Umbilical cord (tissue), 2 donors: ENCODE measurements around the gene MICAL3. TPM values are rescaled to one million over a fixed set of nuclear protein-coding genes. Genes with fewer than 3 reads are reported as not detected.
"Not testable (repeated sequence)": the region's sequence is repeated elsewhere in the genome, so short reads cannot be mapped to it uniquely, and the experiment has no call there.

Source experiments
- DNase-seq: peaks from one replicate; pipeline ENCODE4 v3.0.0-alpha.2; 2015; ENCODE audit warnings: low spot score
- total RNA-seq: library from RNA; depleted of rRNA; stranded (reverse); fragments of >200 nt; gene quantifications from one replicate; pipeline ENCODE4 v1.2.3, GENCODE V29; 2014; ENCODE audit warnings: low replicate concordance; ENCODE audit not compliant: insufficient read depth

MICAL3 gene
- total RNA-seq, 1 donor from 2014 or later = 30.1 TPM

DNA sequence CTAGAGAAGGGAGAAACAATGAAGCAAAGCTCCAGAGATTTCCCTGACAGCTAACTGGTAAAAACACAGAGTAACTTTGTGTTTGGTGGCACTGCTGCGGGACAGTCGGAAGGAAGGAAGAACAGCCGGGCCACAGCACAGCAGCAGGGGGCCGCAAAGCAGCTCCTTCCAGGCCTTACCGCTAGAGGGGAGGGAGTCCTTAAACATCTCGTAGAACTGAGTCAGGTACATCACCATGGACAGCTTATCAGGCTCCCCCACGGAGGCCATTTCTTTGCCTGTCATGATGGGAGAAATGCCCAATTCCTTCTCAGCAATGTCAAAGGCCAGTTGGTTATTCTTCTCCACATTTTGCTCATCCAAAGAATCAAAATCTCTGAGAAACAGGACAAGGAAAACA lies 135.5 kb downstream of the MICAL3 start:
- DNase-seq = no peak

DNA sequence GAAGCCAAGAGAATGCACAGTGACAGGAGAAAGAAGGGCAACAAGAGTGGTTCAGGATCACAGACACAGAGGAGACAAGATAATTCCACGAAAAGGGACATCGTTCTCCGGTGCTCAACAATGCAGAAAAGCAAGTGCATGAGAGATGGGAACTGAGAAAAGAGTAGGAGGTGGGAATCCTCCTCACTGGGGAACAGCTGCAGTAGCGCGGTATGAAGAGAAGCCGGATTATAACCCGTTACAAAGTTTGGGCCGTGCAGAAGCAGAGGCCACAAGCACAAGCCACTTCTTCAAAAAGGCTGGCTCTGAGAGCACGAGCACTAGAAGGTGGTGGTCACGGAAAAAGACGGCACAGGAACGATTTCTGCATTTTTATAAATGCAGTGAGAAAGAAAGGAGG lies 135.9 kb downstream of the MICAL3 start:
- DNase-seq = no peak

DNA sequence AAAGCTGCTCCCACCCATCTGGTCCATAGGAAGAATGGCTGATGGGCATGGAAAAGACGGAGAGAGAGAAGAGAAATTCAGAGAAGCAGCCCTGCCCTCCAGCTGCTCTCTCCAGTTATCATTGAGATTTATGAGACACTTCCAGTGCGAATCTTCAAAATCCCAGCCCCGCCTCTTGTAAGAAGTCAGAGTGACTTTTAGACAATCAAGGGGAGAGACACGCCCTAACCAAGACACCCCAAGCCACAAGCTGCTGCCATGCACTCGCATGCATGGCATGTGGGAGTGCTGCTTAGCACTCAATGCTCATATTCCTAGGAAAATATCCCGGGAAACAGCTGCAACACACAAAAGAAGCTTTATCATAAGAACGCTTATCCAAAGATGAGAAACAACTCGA lies 139.5 kb downstream of the MICAL3 start:
- no peak for DNase-seq

DNA sequence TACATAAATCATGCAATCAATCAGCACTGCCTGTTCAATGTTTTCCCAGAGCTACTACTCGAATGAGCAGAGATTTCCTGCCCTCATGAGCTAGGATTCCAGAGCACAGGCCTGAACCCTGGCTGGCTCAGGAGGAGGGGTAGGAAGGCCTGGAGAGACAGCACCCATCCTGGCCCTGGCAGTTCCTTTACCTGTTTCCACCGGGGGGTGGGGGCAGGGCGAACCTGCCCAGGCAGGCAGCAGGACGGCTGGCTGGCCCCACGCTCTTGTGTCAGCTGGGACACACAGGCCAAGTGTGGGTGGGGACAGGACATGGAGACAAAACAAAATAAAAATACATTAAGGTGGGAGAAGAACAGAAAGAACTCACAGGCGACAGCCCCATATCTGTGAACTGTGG lies 140.3 kb downstream of the MICAL3 start:
- peak; percentile 26 for DNase-seq

GRCh38 chr22:17883356-17883755 lies 141.0 kb downstream of the MICAL3 start:
- no peak for DNase-seq

- DNase-seq = no peak
Observed at GRCh38 chr22:17882727-17883126, 141.6 kb downstream of the MICAL3 start.

DNA sequence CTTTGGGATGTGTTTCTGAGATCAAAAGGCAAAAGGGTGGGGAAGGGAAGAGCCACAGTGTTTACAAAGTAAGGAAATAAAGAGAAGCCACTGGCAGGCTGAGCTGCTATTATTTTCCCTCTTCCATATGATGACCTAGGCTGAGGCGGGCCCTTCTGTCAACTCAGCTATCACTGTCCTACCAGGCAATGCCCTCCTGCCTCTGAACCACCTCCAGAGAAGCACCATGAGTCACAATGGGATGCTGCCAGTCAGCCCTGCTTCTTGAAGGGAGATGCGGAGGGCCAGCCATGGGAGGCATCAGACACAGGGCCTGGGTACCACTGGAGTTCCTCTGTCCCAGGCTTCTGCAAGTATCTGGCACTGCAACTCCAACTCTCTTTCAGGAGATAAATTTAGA lies 142.2 kb downstream of the MICAL3 start:
- no peak for DNase-seq

- no peak for DNase-seq
Observed at GRCh38 chr22:17881366-17881765, 143.0 kb downstream of the MICAL3 start.

DNA sequence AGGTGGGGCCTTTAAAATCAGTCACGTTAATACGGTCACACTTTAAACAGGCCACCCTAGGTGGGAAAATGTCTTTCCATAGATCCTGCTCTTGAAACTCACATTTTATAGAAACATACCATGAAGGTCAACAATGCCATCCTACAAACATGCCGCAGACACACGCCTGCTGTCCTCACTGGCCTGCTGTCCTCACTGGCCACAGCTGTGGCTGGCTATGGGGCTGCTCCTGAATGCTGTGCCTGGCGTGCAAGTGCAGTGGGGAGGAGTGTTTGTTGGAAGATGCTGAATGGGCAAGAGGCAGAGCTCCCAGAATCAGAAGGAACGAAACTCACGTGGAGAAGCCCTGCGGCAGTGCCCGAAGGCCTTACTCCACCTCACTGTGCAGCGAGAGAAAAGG lies 143.9 kb downstream of the MICAL3 start:
- DNase-seq = no peak

- no peak for DNase-seq
Observed at GRCh38 chr22:17880020-17880419, 144.3 kb downstream of the MICAL3 start.

- DNase-seq = no peak
Observed at GRCh38 chr22:17878941-17879340, 145.4 kb downstream of the MICAL3 start.

GRCh38 chr22:17878186-17878694 lies 146.1 kb downstream of the MICAL3 start:
- DNase-seq = no peak

GRCh38 chr22:17876878-17877855 lies 147.2 kb downstream of the MICAL3 start:
- not testable (repeated sequence) for DNase-seq

DNA sequence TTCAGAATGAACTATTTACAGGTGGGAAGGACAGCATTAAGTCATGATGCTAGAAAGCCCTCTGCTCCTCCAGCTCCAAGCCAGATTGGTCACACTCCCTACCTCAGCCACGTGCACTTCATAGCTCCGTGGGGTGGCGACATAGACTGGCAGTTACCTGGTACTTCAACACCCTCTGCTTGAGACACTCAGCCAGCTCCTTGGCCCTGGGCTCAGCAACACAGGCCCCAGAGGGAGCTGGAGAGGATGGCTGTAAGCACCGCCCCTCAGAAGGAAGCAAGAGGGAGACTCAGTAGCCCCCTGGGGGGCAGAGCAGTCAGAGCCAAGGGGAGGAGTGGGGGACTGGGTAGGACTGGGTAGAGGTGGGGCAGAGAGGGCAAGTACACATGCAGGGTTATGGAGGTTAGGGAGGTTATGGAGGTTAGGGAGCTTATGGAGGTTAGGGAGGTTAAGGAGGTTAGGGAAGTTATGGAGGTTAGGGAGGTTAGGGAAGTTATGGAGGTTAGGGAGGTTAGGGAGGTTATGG lies 148.0 kb downstream of the MICAL3 start:
- no peak for DNase-seq

DNA sequence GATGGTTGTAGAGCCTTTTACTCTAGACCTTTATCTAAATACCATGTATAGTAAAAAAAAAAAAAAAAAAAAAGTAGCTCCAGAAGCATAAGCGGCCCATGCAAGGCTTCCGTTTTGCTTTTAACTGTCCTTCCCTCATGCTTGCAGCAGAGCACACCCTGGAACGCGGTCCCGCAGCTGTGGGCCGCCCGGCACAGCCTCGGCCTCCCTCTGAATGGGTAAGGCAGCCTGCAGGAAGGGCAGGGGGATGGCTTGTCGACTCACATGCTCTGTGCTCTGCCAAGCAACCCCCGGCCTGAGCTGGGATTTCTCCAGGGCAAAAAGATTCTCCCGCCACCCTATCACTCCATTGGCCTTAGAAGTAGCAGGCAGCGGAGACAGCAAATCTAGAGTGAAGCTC lies 148.7 kb downstream of the MICAL3 start:
- DNase-seq = no peak

DNA sequence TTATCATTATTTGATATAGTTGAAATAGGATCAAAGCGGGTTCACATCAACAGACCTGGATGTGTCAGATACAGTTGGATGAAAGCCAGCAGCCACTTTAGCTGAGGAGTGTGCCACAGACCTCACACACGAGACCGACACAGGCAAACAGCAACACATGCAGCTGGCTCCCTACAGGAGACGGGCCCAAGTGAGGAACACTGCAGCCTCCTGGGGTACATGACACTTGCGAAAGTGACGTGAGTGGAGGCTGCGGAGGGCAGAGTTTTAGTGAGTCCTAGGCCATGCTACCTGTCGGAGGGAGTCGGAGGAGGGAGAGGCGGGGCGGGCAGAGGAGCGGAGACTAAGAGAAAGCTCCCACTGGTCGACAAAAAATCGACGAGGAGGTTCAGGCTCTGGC lies 149.2 kb downstream of the MICAL3 start:
- DNase-seq = no peak

GRCh38 chr22:17874231-17874905 lies 150.0 kb downstream of the MICAL3 start:
- DNase-seq = no peak

DNA sequence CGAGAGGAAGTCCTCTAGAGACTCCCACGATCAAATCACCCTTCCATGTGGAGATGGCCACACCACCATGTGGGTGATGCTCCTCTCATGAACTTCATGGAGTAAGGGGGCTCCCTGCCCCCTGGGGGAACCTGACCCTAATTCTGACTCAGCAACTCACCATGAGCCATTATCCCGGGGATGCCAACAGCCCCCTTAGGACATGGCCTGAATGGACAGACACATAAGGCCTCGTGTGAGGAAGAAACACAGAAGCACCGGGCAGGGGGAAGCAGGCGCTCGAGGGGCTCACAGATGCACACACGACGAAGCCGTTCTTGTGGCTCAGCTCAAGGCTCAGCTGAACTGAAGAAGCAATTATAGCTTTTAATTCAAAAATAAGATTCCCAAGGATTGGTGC lies 150.6 kb downstream of the MICAL3 start:
- no peak for DNase-seq

GRCh38 chr22:17873116-17873515 lies 151.2 kb downstream of the MICAL3 start:
- no peak for DNase-seq

DNA sequence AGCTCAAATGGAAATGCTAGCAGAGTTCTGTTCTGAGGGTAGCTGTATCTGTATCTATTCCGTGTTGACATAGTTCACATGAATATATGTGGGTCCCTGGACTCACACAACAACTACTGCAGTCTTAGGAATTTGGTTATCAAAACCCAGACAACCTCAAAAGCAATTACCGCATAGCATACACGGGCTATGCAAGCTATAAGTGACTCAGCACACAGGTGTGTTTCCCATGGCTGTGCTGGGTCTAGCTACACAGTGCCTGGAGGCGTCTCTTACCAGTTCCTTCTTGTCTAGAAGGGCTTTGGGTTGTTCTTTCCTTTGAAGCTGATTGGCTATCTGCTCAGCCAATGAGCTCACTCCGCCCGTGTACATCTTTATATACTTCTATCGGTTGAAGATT lies 151.9 kb downstream of the MICAL3 start:
- DNase-seq = peak; percentile 45

DNA sequence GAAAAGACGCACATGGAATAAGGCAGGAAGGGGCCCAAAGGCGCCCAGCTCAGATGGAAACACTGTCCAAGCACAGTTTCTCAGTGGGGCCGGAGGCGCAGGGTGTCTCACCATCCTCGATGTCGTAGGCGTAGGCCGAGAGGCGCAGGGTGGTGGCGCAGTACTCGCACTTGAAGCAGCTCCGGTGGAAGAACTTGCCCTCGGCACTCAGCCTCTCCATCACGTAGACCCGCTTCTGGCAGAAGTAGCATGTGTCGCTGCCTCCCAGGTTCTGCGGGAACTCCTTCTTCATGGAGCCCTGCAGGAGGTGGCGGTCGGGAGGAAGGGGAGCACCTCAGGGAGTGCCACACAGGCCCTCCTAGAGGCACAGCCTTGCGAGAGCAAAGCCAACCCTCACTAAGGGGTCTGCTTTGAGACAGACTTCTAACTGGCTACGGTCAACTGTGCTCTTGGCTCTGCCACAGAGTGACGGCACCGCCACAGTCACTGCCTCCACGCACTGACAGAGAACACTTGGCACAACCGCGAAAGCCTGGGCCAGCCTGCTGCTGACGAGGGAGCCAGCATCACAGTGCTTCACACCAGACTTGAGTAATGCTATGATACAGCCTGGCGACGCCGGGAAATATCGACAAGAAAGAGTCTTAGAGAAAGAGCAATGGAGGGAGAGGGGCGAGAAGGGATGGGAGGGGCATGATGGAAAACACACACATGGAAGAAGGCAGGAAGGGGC lies 152.5 kb downstream of the MICAL3 start:
- no peak for DNase-seq

DNA sequence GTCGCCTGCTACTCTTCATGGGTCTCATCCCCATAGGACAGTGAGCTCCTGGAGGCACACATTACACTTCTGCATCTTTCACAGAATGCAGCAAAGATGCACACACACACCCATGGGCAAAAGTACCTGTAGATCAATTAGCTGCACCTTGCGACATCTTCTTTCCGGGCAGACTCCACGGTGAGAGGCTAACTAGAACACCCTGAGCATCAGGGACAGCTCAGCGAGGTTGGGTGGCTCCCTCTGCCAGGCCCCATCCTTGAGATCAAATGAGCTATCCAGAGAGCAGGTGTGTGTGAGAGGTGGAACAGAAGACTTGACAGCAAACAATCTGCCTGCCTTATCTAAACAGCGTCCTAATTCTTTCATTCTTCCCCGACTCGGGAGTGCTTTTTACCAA lies 154.0 kb downstream of the MICAL3 start:
- no peak for DNase-seq
